HG03097 (cell line): ENCODE measurements around the gene STK25.
A peak's percentile ranks its signal among the peaks of the same experiment; 100 is the strongest.
"Not testable (repeated sequence)": the region's sequence is repeated elsewhere in the genome, so short reads cannot be mapped to it uniquely, and the experiment has no call there.

ENCODE experiments used
- ATAC-seq: cut with Tn5 transposase; IDR thresholded peaks from one replicate; pipeline ENCODE4 v1.9.1; 2021; ENCODE audit not compliant: unreplicated experiment, low FRiP score

STK25 gene

DNA sequence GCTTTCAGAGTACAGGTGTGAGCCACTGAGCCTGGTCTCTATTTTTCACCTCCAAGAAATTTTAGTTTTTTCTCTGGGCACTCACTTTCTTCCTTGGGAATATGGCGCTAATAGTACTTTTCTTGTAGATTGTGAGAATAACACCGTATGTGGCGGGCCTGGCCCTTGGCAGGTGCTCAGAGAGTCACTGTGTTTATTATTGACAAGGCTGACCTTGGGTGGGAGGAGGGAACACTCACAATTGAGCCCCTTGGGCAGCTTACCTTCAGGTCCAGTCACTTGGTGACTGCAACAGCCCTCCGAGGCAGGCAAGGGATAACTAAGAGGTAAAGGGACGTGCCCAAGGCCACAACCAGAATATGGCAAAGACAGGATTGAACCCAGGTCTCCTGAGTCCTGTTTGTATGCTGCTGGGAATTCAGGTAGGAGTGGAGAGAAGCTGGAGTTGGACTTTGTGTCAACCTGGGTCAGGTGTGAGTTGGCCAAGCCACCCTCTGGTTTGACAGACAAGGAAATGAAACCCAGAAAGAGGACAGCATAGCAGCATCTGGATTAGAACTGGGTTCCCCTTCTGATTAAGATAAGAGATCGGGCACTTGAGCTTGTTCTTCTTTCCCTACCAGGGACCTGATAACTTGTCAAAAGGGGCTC, 2.8 kb upstream of the STK25 start:
- ATAC-seq = no peak

DNA sequence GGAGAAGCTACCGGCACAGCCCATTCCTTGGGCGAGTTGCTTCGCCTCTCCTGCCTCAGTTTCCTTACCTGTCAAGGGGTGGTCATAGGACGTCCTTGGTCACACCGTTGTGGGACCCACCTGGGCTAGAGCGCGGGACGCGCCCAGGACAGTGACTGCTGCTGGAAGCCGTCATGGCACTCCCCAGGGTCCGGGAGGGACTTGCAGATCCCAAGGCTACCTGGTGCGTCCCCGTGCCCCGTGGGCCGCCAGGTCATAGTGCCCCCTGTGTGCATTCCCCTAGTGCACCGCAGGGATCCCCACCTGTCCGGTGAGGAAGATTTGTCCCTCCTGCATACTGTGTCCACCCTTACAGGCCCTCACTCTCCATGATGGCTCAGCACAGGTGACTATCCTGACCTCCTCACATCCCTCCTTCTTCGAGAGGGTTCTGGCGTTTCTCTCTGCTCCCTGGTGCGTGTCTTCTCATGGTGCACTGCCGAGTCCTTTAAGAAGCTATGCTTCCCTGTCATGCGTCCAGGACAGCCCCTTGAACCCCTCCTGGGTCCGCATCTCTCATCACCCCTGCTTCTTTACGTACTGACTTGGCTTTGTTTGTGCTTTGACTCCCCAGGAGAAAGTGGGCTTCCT, 886 bp upstream of the STK25 start:
- ATAC-seq = peak; percentile 5

DNA sequence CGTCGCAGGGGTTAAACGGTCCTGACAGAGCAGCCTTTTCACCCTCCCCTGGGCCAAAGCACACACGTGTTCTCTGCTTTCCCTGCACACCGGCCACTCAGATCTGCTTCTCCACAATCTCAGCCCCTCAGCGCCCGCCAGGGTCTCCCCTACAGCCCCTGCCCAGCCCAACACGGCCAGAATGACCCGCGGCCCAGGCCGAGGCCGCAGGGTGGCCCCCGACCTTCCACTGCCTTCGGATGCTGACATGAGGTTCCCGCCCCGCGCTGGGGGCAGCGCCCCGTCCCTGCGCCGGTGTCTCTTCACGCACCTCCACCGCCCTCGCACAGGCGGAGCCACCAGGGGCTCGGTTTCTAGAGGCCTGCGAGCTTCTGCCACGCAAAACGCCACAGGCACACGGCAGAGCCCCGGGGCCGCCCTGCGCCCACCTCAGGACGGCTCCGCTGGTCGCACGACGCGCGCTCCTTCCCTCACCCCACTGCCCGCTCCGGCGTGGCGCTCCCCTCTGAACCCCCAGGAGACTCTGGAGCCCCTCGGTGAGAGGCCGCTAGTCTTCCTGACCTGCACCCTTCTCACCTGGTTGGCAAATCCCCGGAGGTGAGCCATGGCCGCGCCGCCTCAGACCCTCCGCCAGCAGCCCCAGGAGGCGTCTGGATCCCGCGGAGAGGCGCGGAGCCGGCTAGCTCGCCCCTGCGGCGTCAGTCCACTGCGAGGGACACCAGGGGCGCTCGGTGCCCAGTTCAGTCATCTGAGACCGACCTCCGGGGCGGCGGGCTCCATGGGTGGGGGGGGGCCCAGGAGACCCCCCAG, 749 bp downstream of the STK25 start:
- ATAC-seq = peak; percentile 9

DNA sequence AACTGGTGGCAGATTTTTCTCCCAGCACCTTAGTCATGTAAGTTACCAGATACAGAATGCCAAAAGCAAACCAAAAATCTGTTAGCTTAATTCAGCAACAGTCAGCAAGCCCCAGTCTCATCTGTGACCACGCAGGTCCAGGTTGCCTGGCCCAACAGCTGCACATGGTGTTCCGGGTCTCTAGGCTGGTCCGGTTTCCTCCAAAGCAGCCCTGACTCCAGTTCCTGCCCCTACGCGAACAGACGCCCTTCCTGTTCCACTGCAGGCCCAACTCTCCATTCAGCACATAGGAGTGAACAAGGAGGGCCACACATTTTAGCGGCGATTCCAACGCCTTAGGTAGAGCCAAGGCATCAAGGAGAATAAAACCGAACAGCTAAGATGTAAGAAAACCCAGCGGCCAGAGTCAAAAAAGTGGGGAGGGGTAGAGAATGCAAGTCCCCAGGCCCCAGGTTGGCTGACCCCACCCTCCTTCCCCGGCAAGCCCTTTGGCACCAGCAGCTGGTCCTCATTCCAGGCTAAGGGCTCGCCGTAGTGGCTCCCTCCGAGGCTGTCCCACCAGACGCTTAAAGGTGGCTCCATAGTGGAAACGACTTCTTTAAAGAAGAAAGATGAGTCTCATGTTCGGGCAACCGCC, 1.5 kb downstream of the STK25 start:
- no peak for ATAC-seq

DNA sequence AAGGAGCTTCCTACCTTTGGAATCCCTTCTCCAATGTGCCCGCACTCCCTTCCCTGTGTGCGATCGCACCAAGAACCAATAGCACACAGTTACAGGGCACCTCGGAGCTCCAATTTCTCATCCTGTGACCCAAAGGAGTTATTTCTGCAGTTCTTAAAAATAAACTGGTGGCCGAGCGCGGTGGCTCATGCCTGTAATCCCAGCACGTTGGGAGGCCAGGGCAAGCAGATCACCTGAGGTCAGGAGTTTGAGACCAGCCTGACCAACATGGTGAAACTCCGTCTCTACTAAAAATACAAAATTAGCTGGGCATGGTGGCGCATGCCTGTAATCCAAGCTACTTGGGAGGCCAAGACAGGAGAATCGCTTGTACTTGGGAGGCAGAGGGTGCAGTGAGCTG, 2.1 kb downstream of the STK25 start:
- not testable (repeated sequence) for ATAC-seq

DNA sequence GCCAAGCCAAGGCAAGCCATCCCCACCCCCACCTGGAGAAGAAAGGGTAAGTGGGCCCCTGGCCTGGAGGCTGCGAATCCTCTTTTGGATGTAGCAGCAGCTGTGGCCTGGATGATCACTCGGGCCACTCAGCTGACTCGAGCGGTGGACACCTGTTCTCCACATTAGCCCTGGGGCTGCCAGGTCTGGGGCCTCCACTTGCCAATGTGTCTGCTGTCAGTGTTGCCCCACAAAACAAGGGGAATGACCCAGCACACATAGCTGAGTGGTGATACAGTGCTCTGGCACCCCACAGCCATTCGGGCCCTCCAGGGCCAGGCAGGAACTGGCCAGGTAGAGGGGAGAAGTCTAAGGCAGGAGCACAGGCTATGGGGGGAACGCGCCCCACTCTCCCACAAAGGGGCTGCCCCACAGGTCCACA, 2.6 kb downstream of the STK25 start:
- no peak for ATAC-seq

DNA sequence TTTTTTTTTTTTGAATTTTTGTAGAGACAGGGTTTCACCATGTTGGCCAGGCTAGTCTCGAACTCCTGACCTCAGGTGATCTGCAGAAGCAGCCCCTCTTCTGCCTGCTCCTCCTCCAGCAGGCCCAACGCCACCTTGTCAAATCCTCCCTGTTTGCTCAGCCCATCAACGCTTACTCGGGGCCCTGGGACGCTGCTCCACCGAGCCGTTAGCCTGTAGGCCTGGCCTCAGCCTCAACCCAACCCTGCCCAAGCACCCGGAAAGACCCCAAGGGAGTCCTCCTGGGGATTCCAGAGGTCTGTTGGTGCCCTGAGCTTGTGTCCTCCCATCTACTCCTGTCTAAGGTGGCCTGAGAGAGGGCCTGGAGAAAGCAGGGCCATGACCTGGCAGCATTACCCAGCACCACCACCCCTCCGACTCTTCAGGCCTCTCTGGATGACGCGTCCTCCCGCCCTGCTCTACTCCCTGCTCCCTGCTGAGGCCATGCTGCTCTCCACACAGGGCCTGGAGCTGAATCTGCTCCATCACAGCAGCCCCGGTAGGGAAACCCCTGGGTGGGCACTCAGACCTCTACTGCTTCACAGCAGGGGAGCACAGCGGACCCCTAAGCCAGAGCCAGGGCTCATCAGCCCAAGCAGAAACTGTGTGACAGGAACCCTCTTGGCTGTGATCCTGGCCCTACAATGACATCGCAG, 3.2 kb downstream of the STK25 start:
- ATAC-seq = no peak

DNA sequence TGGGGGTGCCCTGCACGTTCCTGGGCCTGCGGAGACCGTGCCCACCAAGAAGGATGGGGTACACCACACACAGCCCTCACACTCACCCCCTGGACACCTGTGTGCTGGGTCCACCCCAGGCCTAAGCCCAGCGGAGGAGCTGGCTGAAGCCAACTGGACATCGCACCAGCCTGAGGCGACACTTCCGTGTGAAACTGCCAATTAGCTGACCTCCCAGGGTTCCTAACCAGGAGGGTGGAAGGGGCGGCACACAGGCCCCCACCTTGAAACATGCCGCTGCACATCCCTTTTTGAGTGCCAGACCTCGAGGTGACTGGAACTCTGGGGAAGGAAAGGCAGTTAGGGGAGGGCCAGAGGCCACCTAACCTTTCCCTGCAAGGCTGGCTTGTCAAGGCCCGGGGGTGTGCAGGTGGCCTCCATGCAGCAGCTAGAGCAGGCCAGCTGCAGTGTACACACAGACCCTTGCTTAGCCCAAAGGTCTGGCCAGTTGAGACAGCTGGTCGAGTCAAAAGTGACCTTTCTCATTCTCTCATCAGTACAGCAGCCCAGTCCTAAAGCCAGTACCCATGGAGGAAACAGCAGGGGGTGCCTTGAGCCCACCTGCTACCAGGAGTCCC, 4.5 kb downstream of the STK25 start:
- no peak for ATAC-seq

DNA sequence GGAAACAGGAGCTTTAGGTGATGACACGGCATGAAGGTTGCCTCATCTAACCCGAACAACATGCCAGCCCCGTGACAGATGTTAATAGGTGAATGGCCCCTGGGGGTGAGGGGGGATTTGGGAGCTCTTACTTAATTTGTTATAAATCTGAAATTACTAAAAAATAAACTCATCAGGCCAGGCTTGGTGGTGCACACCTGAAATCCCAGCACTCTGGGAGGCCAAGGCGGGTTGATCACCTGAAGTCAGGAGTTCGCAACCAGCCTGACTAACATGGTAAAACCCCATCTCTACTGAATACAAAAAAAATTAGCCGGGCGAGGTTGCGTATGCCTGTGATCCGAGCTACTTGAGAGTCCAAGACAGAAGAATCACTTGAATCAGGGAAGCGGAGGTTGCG, 6.1 kb downstream of the STK25 start:
- ATAC-seq = no peak

DNA sequence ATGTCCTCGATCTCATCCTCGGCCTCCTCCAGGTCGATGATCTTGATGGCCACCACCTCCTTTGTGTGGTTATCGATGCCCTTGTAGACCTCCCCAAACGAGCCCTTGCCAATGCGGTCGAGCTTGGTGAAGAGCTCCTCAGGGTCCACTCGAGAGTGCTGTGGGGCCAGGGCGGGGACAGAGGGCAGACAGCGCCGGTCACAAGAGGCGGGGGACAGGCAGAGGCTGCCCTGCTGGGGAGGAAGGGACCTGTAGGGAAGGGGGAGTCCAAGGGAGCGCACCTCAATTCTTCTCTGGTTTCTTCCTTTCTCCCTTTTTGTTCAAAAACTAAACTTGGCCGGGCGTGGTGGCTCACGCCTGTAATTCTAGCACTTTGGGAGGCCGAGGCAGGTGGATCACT, 6.8 kb downstream of the STK25 start:
- no peak for ATAC-seq

DNA sequence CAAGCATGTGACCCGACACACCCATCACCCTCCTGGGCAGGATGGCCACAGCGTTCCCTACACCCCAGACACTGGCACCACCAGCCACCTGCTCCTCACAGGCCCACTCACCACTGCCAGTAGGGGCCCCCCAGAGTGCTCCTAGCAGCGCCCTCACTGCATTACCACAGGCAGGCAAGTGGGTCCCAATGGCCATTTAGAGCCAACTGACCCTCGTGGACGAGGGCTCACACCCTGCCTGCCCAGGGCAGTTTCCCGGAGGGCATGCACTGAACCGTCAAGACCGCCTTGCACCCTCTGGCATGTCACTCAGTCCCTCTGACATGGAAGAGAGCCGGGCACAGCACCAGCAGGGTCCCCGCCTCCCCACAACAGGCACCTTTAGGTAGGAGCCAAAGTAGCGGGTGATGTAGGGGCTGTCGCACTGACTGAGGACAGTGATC, 7.3 kb downstream of the STK25 start:
- no peak for ATAC-seq

DNA sequence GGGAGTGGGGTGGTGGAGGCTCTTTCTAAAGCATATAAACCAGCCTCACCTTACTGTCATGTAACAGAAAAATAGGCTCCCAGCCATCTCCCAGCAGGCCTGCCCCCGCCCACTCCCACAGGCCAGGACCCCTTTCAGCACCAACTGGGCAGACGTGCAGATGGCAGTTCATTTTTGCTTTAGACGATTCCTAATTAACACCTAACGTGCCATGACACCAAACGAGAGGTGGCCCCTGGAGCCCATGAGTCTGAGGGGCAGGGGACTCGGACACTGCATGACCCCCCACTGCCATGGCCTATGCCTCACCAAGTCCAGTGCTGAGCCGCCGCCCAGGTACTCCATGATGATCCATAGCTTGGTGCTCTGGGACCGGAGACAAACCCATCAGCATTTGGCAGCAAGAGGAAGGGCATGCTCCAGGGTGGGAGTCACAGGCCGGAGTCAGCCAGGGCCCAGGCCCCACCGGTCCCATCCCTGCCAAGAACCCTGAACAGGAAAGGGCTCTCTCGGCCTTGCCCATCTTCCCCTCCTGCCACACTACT, 7.9 kb downstream of the STK25 start:
- ATAC-seq = no peak

DNA sequence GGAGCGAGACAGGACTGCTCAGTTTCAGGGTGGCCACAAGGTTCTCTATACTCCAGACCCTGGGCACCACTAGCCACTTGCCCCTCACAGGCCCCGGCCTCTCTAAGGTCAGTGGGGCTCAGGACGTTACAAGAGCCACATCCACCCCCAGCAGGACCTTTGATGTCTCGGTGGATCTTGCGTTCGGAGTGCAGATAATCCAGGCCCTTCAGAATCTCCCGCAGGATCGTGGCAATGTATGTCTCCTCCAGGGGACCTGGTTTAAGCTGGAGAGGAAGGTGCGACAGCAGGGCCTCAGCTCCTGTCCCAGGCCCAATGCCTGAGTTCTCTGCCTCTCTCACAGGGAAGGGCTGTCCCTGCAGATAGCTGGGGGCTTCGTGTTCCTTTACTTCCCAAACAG, 8.4 kb downstream of the STK25 start:
- no peak for ATAC-seq

DNA sequence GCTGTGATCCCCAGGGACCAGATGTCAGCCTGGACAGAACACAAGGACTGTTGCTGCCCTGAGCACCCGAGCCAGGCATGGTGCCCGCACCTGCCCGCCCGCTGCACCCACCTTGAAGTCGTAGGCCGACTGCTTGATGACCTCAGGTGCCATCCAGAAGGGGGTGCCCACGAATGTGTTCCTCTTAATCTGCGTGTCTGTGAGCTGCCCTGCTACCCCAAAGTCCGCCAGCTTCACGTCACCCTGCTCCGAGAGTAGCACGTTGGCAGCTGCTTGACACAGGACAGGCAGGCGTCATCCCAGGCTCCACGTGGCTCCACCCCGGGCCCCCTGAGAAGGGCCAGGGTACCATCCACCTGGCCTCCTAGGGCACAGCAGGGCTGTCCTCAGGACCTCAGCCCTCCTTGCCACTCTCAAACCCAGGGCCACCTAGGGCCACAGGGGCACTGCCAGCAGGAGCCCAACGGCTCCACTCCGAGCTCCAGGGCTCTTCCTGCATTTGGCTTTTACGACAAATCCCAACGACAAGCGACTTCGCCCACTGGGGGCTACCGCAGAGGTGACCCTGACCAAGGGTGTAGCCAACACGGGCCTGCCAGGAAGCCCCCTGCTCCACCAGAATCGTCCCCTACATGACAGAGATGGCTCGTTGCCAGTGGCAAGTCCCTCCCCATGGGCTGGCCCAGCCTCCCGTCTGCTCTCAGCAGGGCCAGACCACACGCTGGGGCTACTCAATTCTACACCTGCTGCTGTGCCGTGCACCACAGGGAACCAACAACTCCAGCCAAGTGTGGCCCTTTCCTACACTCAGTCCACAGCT, 9.0 kb downstream of the STK25 start:
- no peak for ATAC-seq

DNA sequence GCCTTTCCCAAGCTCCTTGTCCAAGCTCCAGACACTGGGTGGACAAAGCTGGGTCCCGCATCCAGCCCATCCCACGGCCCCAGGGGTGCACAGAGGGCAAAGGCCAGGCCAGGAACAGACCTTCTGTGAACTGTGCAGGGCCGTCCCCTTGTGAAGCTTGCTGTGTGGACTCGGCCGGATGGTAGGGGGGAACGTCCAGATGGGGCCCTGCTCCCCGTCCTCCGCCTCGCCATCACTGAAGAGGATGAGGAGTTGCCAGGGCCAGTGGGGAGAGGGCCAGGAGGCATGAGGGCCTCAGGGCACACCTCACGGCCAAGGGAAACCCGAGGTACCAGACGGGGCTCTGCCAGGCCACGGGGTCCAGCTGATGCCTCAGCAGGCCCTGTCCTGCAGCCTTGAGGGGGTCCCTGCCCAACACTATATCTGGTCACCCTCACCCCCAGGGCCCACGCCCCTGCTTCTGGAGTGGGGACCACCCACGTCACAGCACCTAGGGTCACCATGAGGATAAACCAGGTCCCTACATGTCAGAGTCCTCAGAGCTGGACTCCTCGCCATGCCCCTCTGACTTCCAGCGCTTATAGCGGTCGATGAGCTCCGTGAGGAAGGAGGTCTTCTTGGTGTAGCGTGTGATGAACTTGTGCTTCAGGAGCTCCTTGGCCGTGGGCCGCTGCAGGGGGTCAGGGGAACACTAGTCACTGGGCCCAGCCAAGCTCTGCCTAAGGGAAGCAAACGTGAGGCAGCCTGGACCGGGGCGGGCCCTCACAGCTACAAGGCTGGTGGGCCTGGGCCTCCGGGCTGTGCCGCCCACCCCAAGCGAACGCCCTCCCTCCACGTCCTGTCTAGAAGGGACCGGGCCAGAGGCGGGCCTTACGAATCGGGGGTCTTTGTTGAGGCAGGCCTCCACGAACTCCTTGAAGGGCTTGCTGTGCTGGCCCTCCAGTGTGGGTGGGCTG, 10.0 kb downstream of the STK25 start:
- ATAC-seq = no peak

DNA sequence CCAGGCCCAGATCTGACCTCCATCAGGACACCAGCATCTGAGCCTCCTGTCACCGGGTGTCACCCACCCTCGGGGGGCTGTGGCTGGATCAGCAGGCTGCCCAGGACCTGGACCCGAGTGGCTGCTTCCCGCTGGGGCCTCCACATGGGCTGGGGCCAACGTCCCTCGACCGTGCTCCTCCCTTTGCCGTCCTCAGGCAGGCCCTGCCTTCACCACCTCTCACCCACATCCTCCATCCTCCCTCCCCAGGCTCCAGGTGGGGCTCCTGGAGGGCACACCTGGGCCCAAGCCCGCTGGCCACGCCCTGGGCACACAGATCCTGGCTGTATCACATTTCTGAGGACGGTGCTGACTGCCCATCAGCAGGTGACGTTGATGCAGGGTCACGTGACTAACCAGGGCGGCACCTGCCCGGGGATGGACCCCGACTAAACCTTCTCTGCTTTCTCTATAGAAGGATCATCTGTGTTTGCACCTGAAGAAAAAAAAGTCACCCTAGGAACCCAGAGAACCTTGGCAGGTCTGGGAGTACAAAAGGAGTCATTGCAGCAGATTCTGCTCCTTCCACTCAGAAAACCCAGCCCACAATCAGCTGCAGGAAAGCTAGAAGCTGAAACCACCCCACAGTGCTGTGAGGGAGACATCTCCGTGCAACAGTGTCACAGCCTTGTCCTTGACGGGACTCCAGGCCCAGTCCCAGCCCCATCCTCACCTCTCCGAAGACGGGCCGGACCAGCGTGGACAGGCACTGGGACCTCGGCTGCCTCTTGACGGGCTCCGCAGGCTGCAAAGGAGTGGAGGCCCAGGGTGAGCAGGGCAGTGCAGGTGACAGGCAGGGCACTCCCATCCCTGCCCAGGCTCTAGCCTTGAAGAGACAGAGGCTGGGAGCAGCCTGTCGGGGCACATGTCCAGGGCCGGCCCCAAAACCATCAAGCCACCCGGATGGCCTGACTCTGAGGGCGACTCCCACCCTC, 11.2 kb downstream of the STK25 start:
- ATAC-seq = no peak
